Natural killer cell (primary cell): ENCODE data around the gene PKN2. TPM values are rescaled to one million over a fixed set of nuclear protein-coding genes. Genes with fewer than 3 reads are reported as not detected.

ENCODE experiments used
- ATAC-seq, 3 donors: fragments of 150-1000 bp in 2 of 3; fragments of 200-7000 bp in 1 of 3; cut with Tn5 transposase; 1 replicate in 1 of 3; 2 replicates in 2 of 3; pipeline ENCODE4 v1.10.0; 2021; ENCODE audit warnings: mild to moderate bottlenecking in 2 of 3, moderate library complexity in 2 of 3
- DNase-seq, 2 donors: peaks; one replicate each; pipeline versions ENCODE4 v3.0.0 to v3.0.0-alpha.2; 2013 to 2021; ENCODE audit warnings: mixed read lengths in 1 of 2
- H3K27ac ChIP-seq: one replicate; pipeline ENCODE4 v1.5.1; 2013; ENCODE audit warnings: mild to moderate bottlenecking, low read length
- H3K27me3 ChIP-seq: one replicate; pipeline ENCODE4 v1.6.1; 2013; ENCODE audit warnings: low read length; ENCODE audit not compliant: control insufficient read depth, insufficient read depth
- H3K36me3 ChIP-seq: one replicate; pipeline ENCODE4 v1.6.1; 2013; ENCODE audit warnings: low read length; ENCODE audit not compliant: control insufficient read depth, insufficient read depth
- H3K4me1 ChIP-seq: one replicate; pipeline ENCODE4 v1.6.1; 2013; ENCODE audit warnings: low read length; ENCODE audit not compliant: control insufficient read depth, insufficient read depth
- H3K4me3 ChIP-seq: one replicate; pipeline ENCODE4 v1.5.1; 2013; ENCODE audit warnings: low read length
- H3K9me3 ChIP-seq: one replicate; pipeline ENCODE4 v1.6.1; 2013; ENCODE audit warnings: low read length; ENCODE audit not compliant: control insufficient read depth, insufficient read depth
- H3K27ac Mint-ChIP-seq, 2 donors: one replicate each; pipeline ENCODE4 v1.8.0; 2022; ENCODE audit warnings: mild to moderate bottlenecking in 2 of 2, mixed read lengths in 2 of 2, moderate library complexity in 1 of 2
- H3K27me3 Mint-ChIP-seq, 2 donors: one replicate each; pipeline ENCODE4 v1.8.0; 2022; ENCODE audit warnings: low read depth in 2 of 2, mixed read lengths in 2 of 2
- H3K36me3 Mint-ChIP-seq: one replicate; pipeline ENCODE4 v1.8.0; 2022; ENCODE audit warnings: mixed read lengths
- H3K4me1 Mint-ChIP-seq, 2 donors: one replicate each; pipeline ENCODE4 v1.8.0; 2022; ENCODE audit warnings: mixed read lengths in 2 of 2
- H3K4me3 Mint-ChIP-seq: one replicate; pipeline ENCODE4 v1.8.0; 2022; ENCODE audit warnings: mild to moderate bottlenecking, moderate library complexity, mixed read lengths
- H3K9me3 Mint-ChIP-seq, 2 donors: one replicate each; pipeline ENCODE4 v1.8.0; 2022; ENCODE audit warnings: mixed read lengths in 2 of 2
- CTCF ChIP-seq: fragments of 200-600 bp; IDR thresholded peaks from one replicate; pipeline ENCODE4 v1.8.0; 2022; ENCODE audit warnings: antibody characterized with exemption
- WGBS: methylation state at CpG from one replicate; pipeline ENCODE4 v1.1.7; 2013; ENCODE audit warnings: missing lambda C conversion rate; ENCODE audit not compliant: insufficient coverage; 5-methylcytosine and 5-hydroxymethylcytosine counted together
- intact Hi-C: fragments of 100-400 bp; cut with micrococcal nuclease; formaldehyde crosslinking; loops from one replicate; pipeline ENCODE4 v1.14.2; 2022
- total RNA-seq, 4 donors: library from RNA; stranded (reverse); fragments of 120-200 nt in 1 of 4; gene quantifications; one replicate each; pipeline versions ENCODE4 v1.2.3 to v1.2.4, GENCODE V29; 2013 to 2022

Gene PKN2
- total RNA-seq, 3 donors from 2014 or later (not counting 1 experiment from before 2014, with no cell fraction given) = 40.8 to 50.1 (median 47.2) TPM

GRCh38 chr1:88799491-88799890, 115.4 kb downstream of the PKN2 start:
- Histone ChIP-seq H3K9me3 (no peaks in the 10 kb centered on the region), H3K4me3 (no peak overlapping the region), H3K27me3 (no peaks in the 10 kb centered on the region), H3K36me3 (peaks cover 18% of the 10 kb centered on the region), H3K27ac (no peak overlapping the region), H3K4me1 (no peaks in the 10 kb centered on the region)
- Mint-ChIP-seq H3K27me3 (no peaks in the 10 kb centered on the region), H3K4me1 (peaks cover 5% of the 10 kb centered on the region in 2 donors), H3K27ac (no peak overlapping the region), H3K36me3 (no peaks in the 10 kb centered on the region), H3K9me3 (no peaks in the 10 kb centered on the region), H3K4me3 (no peak overlapping the region)
- intact Hi-C loops = no loop called here
- 88% methylated on average over 1 of the region's 2 CpGs for WGBS
- DNase-seq (no peak), ATAC-seq (no peak)
- TF ChIP-seq CTCF = no peak

- H3K27me3 ChIP-seq = no peaks in the 10 kb centered on the region
- H3K36me3 ChIP-seq = peaks cover 16% of the 10 kb centered on the region
- H3K9me3 ChIP-seq = no peaks in the 10 kb centered on the region
- no peaks in the 10 kb centered on the region for H3K36me3 Mint-ChIP-seq
- no peak overlapping the region for H3K4me3 Mint-ChIP-seq
- H3K4me1 Mint-ChIP-seq = peaks cover 5% of the 10 kb centered on the region in 2 donors
- H3K27ac Mint-ChIP-seq = no peak overlapping the region
- H3K27ac ChIP-seq = no peak overlapping the region
- H3K4me3 ChIP-seq = no peak overlapping the region
- ATAC-seq = peak; percentile 75 to 85 (median 82)
- intact Hi-C loops = loop anchor here (1.0 kb wide), 1 partner anchor 77 kb away; no protein-coding TSS in a partner anchor
- DNase-seq = peak in 1 of 2 donors; percentile 72
- peak; percentile 78 for TF ChIP-seq CTCF
- no peaks in the 10 kb centered on the region for H3K9me3 Mint-ChIP-seq
- no peaks in the 10 kb centered on the region for H3K4me1 ChIP-seq
- H3K27me3 Mint-ChIP-seq = no peaks in the 10 kb centered on the region
- WGBS = 85% methylated on average over 4 of the region's 5 CpGs
Observed at GRCh38 chr1:88800382-88801051, 116.4 kb downstream of the PKN2 start.

GRCh38 chr1:88801575-88802208, 117.6 kb downstream of the PKN2 start:
- Mint-ChIP-seq H3K4me3 (no peak overlapping the region), H3K9me3 (no peaks in the 10 kb centered on the region), H3K36me3 (no peaks in the 10 kb centered on the region), H3K27ac (peak overlapping the region in 1 of 2 donors; percentile 34), H3K4me1 (peaks cover 5% of the 10 kb centered on the region in 2 donors), H3K27me3 (no peaks in the 10 kb centered on the region)
- Histone ChIP-seq H3K4me3 (no peak overlapping the region), H3K4me1 (no peaks in the 10 kb centered on the region), H3K36me3 (peaks cover 21% of the 10 kb centered on the region), H3K9me3 (no peaks in the 10 kb centered on the region), H3K27me3 (no peaks in the 10 kb centered on the region), H3K27ac (no peak overlapping the region)
- no peak for DNase-seq
- 98% methylated on average over 9 of the region's 9 CpGs for WGBS
- no peak for ATAC-seq
- no peak for TF ChIP-seq CTCF
- intact Hi-C loops = no loop called here
